ENCODE results near the gene TMEM106A. TPM values are rescaled to one million over a fixed set of nuclear protein-coding genes. Genes with fewer than 3 reads are reported as not detected.

The TMEM106A gene
- total and polyA plus RNA-seq, 2 of the 13 experiments (the other 11 are each of a cell fraction or from before 2014, with no cell fraction given), result 16.9 to 35.9 TPM

- TF ChIP-seq ZNF639 (CRISPR knock-in tag; conservative IDR thresholded peaks at IDR 0.05) (no peak), CREM (IDR thresholded peaks at IDR 0.05) (peak; percentile 98), CREM (CRISPR knock-in tag; IDR thresholded peaks at IDR 0.05) (no peak), MATR3 (CRISPR knock-in tag; IDR thresholded peaks at IDR 0.05) (no peak), EZH2 (conservative IDR thresholded peaks at IDR 0.05; ENCODE audit: low read depth, low read length) (no peak), ZFP41 (CRISPR knock-in tag; IDR thresholded peaks at IDR 0.05; ENCODE audit: borderline replicate concordance) (no peak), ZNF12 (CRISPR knock-in tag; IDR thresholded peaks at IDR 0.05) (no peak; the same call in 1 of the 2 replicates), SYNCRIP (IDR thresholded peaks at IDR 0.05; ENCODE audit: insufficient read depth, low read depth, low read length) (no peak), ZNF275 (CRISPR knock-in tag; IDR thresholded peaks at IDR 0.05; ENCODE audit: borderline replicate concordance) (no peak), ZNF256 (CRISPR knock-in tag; conservative IDR thresholded peaks at IDR 0.05) (no peak), ZNF629 (CRISPR knock-in tag; conservative IDR thresholded peaks at IDR 0.05) (no peak; the same call in 1 of the 2 replicates), ZNF101 (CRISPR knock-in tag; IDR thresholded peaks at IDR 0.05; ENCODE audit: borderline replicate concordance, low read depth) (no peak), ZNF407 (CRISPR knock-in tag; IDR thresholded peaks at IDR 0.05; ENCODE audit: not compliant biosample characterization) (no peak), SP4 (CRISPR knock-in tag; IDR thresholded peaks at IDR 0.05) (no peak), TFE3 (CRISPR knock-in tag; IDR thresholded peaks at IDR 0.05) (peak; percentile 36; the same call in 1 of the 2 replicates), TCF7L2 (IDR thresholded peaks at IDR 0.05; ENCODE audit: low read depth, low read length) (no peak), ZNF235 (CRISPR knock-in tag; IDR thresholded peaks at IDR 0.05; ENCODE audit: borderline replicate concordance) (no peak), FOXK1 (CRISPR knock-in tag; IDR thresholded peaks at IDR 0.05; ENCODE audit: borderline replicate concordance, low read depth) (no peak)
These were observed 41.4 kb upstream of the TMEM106A start (continued) for GRCh38 chr17:43170140-43170765.

Measured in HepG2 (cell line).